ENCODE data around the gene BAHD1.

Gene BAHD1

DNA sequence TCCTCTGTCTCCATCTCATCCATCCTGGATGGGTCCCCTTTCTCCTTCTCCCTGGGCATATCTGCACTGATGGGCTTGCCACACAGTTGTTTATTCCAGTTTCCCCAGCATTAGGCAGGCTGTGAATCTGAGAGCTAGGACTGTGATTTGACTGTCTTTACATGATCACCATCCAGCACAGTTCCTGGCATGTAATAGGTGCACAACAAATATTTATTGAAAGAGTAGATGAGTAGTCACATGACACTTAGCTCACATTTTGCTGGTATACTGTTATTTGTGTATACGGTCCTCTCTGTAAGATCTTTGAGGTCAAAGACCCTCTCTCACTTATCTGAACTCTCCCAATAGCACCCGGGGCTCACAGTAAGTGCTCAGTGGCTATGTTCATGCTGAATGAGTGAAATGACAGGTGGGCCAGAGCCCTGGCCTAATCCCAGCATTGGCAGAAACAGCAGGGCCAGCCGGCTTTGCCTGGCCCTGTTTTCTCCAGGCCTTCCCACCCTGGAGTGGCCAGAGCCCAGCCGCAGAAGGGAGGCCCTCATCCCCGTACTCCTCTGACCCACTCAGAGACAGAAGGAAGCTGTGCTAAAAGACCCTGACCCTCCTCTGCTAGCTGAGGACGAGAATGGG lies 16.2 kb upstream of the BAHD1 start:
- no peak for DNase-seq (ENCODE audit: low read depth, low spot score)

DNA sequence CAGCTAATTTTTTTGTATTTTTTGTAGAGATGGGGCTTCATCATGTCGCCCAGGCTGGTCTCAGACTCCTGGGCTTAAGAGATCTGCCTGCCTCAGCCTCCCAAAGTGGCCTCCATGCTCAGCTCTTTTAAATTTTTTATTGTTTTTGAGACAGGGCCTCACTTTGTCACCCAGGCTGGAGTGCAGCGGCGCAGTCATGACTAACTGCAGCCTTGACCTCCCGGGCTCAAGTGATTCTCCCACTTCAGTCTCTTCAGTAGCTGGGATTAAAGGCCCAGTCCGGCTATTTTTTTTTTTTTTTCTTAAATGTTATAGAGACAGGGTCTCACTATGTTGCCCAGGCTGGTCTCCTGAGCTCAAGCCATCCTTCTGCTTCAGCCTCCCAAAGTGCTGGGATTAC lies 15.1 kb upstream of the BAHD1 start:
- DNase-seq (ENCODE audit: low read depth, low spot score): no peak

DNA sequence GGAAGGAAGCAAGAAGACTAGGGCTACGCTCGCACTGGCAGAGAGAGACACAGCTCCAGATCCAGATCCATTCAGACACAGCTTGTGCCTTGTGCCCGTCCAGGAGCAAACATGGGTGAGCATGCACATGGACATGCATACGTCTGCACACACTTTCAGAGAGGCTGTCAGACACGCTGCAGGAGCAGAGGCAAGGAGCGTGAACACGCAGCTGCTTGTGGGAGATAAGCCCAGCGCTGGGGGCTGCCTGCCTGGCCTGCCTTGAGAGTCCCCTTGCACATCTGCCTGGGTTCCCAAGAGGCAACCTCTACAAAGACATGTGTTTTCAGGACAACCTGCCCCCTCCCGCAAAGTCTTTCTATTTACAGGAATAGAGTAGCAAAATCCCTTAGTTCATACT lies 13.6 kb upstream of the BAHD1 start:
- DNase-seq (ENCODE audit: low read depth, low spot score): no peak

DNA sequence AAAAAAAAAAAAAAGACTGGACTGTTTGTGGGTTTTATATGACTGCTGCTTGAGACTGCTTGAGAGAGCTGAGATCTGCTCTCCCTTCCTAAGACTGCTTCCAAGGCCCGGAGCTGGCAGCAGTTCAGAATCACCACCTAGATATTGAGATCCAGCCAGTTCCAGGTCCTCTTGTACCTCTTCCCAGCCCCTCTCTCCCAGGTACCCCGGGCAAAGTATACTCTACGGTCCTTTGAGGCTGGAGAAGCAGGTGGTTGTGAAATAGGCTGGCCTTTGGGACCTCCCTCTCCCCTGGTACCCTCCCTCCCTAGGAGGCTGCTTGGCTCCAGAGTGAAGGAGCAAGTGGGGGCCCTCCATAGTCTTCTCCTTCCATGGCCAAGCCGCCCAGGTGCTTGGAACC lies 12.6 kb upstream of the BAHD1 start:
- DNase-seq (ENCODE audit: low read depth, low spot score): no peak

DNA sequence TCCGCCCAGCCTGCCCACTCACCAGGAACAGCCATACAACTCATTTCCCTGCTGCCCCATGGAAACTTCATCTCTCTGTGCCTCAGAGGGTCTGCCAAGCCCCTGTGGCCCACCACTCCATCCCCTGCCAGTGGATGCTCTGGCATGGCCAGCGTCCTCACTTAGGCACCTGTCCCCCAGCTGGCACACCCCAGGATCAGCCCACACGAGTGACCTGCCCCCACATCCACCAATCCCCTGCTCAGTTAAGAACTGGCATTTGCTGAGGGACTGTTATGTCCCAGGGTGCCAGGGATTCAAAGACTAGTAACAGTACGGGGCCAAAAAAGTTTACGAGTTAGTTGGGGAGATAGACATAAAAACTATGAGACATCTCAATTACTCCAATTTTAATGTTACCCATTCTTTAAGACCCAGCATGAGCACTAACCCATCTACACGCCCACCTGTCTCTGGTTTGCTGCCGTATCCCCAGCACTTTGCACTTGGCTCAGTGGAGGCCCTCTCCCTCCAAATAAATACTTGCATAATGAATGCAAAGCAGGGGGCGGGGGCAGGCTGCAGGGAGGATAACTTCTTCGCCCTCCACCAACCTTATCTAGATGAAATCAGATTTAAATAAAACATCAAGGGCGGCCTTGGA lies 11.6 kb upstream of the BAHD1 start:
- DNase-seq (ENCODE audit: low read depth, low spot score): no peak

DNA sequence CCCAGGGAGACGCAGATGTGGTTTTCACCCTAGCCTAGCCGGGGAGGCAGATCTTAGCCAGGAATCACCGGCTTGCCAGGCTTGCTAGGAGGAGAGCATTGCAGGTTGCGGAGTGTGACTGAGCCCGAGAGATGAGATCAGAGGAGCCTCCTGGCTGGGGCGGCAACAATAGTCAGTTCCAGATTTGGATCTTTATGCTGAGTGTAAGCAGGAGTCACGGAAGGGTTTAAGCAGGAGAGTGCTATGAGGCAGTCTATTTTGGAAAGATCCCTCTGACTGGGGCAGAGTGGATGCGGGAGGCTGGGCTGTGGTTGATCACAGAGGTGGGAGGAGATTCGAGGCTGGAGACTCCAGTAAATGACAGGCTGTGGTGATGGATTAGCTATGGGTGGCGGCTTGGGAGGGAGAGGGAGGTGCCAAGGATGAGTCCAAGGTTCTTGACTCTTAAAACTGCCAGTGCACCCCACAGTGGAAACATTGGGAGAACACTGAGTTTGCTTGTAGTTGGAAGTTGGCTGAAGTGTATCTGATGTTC lies 10.4 kb upstream of the BAHD1 start:
- DNase-seq (ENCODE audit: low read depth, low spot score): no peak

DNA sequence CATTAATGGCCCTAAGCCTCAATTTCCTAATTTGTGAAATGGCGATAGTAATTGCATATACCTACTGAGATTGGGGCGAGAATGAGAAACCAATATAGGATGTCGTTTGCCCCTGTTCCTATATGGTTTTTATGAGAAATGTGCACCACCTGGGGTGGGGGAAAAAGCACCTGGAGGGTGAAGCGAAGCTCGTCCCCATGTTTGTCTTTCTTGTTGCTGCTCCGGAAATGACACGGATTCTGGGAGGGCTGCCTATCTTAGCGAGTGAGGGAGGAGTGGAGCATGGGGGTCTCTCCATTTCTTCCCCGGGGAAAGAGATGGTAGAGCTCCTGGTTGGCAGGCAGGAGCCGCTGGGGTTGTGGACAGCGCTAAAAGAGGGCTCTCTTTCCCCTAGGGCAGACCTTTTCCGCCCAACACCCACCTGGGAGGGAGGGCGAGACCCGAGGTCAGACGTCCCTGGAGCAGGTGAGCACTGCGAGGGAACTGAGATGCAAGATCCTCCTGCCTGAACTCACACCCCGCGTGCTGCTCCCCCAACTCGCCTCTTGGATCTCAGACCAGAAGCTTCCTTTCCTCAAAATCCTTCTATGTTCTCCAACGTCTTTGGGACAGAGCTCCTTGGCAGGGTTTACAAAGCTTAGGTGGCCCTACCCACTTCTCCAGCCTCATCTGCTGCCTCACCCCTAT lies 5.6 kb upstream of the BAHD1 start:
- no peak for DNase-seq (ENCODE audit: low read depth, low spot score)

DNA sequence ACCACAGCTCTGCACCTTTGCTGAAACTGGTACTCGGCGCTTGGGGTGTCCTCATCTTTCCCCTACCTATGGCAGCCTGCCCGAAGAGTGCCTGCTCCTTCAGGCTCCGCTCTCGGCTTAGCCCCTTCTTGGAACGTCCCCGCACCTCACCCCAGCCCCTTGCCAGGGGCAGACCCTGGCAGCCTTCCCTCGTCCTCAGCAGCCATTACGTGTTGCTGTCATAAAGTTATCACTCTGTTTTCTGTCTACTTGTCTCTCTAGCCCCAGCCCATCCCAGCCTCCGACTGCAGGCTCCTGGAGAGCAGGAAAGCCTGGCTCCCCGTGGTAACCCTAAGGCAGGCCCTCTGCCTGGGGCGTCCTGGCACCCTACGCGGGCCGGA lies 5.1 kb upstream of the BAHD1 start:
- DNase-seq (ENCODE audit: low read depth, low spot score): no peak

DNA sequence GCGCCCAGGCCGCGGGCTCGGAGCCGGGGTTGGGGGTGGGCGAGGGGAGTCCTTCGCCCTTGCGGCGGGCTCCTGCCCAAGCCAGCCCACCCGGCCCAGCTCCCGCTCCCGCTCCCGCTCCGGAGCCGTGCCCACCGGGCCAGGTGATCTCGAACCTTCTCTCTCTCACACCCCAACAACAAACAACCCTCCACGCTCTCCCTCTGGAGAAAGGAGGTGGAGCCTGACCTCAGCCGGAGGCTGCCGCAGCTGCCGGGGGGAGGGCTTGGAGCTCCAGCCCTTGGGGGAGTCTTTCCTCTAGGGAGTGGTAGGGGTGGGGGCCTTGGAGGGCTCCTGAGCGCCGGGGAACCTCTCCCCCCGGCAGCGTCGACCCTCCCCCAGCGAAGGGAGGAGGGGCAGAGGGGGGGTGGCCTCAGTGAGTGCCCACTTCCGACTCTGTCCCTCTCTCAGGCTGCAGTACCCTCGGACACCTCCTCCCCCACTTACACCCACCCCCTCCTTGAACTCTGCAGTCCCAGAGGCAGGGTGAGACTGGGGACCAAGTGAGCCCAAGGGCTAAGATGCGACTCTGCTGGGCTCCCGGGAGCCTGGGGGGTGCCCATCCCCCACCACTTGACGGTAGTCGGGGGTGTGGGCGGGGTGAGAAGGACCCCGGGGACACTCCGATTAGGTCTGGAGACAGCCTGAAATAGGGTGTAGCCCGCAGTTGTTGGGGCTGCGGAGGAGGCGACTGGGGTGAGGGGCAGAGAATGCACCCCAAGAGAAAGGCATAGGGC lies 4.4 kb upstream of the BAHD1 start:
- no peak for DNase-seq (ENCODE audit: low read depth, low spot score)

DNA sequence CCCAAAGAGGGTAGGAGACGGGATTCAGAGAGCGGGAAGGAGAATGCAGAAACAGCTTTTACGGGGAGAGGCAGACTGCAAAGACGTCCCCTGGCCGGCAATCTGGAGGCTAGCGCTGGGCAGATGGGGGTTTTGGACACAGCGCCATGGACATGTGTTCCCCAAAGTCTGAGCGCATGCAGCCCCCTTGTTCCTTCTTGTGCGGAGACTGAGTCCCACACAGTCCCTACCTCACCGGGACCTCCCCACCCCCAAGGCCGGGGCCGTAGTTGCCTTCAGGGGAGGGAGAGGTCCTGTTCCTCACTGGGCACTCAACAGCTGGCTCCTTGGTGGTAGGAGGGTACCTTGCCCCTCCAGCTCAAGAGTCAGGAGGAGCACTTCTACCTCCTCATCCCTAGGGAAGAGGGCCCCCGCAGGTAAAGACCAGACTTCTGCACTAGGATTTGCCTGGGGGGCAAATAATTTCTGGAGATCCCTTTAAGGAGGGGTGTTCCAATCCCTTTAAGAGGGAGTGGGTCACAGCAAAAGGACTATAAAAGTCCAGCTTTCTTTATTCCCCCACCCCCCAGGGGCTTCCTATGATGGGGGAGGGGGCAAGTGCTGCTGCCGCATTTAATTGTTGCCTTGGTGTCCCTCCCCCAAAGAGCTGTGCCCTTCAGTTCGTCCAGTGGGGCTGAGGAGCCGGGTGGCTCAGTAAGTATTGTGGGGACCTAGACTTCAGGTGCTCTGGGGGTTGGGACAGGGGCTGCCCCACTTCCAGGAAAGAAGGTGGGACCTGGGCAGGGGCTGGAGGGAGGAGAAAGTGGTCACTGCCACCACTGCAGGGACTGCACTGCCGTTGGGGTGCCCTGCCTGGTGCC lies 3.6 kb upstream of the BAHD1 start:
- no peak for DNase-seq (ENCODE audit: low read depth, low spot score)

DNA sequence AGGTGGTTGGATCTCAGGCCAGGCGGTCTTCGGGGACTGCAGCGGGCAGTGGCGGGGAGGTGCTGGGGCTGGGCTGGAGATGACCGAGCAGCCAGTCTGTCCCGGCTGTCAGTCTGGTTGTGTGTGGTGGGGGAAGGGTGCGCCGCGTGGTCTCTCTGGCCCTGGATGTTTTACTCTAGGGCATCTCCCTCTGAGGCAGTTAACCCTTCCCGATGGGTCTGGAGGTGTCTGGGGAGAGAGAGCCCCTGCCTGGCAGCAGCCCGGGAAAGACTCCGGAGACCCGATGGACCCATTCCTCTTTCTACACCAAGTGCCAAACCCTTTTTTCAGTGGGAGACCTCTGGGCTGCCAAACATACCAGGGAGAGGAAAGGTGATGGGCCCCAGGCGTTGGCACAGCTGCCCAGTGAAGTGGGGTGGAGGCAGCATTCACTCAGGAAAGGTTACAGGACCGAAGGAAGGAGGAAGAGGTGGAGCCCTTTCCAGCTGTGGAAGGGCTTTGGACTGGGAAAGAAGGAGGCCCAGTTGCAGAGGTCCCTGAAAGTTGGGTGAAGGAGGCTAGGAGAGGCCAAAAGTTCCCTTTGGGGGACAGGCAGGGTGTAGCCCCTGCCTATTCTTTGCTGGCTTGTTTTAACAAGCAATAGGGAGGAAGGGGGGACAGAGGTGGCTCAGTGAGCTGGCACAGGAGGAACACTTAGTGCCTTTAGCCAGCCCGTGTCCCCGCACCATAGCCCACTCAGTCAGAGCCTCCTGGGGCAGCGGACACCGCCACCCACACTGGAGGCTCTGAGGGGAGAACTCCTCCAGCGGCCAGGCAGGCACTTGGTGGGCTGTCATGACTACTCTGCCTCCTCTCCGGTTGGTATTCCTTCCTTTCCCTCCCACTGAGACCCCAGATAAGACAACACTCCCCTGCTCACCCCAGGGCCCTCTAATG lies 2.7 kb upstream of the BAHD1 start:
- no peak for DNase-seq (ENCODE audit: low read depth, low spot score)

DNA sequence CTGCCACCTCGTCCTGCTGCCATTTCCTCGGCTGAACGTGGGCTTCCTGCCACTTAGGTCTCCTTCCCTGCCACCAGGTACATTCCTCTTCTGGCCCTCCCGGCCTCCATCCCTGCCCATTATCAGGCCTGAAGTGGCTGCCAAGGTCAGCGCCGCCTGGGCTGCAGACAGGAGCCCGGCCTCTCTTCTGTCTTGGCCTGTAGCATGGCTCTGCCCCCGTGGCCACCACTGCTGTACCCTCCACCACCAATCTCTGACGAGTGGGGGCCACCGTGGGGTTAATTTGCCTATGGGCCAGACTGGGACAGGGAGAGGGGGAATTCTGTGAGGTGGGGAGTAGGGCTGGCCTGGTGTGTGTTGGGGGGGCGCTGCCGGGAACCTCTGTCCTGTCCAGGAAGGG lies 2.0 kb upstream of the BAHD1 start:
- no peak for DNase-seq (ENCODE audit: low read depth, low spot score)

DNA sequence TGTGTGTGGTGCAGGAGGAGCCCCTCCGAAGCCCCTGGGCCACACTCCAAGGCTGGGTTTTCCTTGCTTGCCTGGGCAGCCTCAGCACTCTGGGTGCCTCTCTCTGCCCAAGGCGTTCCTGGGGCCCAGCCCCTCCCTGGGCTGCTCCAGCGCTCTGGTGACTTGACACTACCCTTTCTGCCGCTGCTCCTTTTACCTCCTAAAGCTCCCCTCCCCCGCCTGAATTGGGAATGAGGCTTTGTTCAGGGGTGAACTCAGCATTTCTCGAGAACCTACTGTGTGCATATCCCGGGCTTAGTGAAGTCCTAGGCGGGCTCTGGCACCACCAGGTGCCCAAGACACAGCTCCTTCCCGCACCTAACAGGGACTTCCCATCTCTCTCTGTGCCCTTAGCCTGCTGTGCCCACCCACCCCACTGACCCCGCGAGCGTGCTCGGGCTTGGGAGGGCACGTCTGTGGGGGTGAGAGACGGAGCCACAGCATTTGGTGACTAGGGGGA lies 1.2 kb upstream of the BAHD1 start:
- DNase-seq (ENCODE audit: low read depth, low spot score): no peak

DNA sequence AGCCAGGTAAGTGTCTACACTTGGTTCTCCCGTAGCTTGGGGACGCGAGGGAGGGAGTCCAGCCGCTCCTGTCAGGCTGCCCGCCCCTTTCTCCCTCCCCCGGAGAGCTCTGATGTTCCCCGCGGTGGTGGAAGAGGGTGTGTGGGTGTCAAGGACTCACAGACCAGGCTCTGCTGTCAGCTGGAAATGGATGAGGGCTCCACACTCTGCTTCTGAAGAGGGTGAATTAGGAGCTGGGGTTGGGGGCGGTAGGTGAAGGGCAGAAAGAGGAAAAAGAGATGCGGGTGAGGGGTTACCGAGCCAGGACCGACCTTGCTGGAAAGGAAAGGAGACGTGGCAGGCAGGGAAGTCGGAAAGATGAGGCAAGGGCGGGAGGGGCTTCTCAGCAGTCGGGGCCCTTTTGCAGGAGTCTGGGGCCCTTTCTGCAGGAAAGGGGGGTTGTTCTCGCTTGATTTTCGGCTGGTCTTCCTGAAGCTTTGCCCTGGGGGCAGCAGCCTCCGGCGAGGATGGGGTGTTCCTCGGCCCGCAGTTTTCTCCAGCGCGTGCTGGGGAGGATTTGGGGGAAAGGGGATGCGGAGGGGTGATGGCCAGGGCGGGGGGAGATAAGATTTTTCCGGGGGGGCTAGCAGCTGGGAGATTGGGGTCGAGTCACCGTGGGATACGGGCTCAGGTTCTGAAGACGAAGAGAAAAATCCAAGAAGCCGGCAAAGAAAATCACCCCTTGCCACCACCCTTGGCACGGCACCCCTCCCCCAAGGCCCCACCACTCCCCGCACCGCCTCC lies 602 bp upstream of the BAHD1 start:
- DNase-seq (ENCODE audit: low read depth, low spot score): no peak

DNA sequence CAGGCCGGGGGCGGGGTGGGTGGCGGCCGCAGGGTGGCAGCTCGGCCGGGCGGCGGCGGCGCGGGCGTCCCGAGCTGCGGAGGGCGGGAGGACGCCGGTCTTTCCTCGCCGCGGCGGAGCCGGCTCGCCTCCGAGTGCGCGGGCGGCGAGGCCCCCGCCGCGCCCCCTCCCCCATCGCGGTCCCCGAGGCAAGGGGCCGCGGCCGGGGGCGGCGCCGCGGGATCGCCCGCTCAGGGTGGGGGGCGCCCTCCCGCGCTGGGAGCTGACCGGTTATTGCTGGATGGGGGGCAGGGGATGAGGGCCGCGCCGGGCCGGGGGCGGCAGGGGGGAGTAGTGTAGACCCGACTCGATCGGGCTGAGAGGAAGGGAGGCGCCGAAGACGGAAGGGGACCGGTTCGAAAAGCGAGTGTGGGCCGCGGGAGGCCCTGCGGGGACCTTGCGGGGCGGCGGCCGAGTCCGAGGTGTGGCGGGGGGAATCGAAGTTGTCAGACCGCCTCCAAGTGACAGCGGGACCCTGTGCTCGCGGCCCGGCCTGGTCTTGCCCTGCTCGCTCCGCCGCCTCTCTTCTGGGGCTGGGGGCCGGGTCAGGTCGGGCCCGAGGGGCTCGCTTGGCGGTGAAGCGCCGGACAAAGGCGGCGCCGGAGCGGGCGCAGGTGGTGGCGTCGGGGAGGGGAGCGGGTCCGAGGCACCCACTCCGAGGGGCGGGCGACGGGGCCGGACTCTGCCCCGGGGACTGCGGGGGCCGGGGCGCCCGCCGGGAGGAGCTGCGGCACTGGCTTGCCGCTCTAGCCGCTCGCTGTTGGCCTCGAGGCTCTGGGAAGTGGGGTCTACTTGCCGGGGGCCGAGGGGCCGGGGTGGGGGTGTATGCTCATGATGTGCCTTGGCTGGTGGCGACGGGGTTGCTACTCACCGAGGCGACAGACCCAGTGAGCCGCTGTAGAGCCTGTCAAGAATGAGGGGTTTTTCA lies 1.1 kb downstream of the BAHD1 start:
- DNase-seq (ENCODE audit: low read depth, low spot score): no peak

DNA sequence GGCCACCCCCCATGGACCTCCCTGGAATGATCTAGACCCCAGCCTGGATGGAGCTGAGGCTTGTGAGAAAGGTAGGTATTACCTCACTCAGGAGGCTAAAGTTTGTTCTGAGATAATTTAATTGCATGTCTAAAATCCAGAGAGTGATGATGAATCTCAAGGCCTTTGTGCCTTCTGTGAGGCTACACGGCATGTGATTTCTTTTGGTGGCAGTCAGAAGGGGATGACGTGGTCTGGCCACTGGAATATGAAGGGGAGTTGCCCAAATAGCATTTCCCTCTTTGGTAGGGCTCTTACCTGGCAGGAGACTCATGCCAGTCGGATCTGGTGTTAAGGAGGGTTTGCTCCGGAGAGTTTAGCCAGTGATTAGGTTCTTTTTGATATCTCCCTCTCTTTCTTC lies 2.5 kb downstream of the BAHD1 start:
- DNase-seq (ENCODE audit: low read depth, low spot score): no peak

DNA sequence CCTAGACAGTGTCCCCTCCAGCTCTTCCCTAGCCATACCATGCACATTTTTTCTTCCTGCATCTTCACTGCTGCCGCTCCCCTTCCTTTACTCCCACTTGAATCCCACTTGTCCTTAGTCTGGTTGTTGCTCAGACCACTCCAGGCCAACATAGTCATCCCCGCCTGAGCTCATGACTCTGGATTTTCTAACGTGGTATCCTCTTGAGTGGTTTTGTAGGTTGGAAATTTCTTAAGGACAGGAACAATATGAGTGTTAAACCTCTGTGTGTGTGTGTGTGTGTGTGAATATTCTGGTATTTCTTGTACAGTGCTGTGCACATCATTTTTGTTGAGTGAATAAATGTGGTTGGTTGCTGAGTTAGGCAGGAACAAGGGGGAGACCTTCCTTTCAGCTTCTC lies 3.1 kb downstream of the BAHD1 start:
- DNase-seq (ENCODE audit: low read depth, low spot score): no peak

DNA sequence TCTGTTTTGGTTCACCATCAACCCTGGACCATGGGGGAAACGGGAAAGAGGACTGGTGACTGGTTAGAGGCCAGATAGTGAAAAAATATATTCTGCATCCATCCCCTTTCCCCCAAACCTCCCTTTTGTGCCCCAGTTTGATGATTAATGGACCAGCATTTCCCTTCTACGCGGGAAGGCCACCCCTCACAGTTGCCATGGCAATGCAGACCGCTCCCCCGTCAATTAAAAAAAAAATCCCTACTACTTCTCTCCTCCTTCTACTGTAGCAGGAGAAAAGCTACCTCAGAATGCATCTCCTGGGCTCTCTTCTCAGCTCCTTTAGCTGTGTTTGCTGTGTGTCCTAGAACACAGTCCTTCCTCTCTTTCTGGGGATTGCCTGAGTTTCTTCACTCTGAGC lies 4.0 kb downstream of the BAHD1 start:
- no peak for DNase-seq (ENCODE audit: low read depth, low spot score)
